Subcutaneous adipose tissue (tissue), 4 donors: Measurements from ENCODE around the gene ETHE1. TPM values are rescaled to one million over a fixed set of nuclear protein-coding genes. Genes with fewer than 3 reads are reported as not detected.

Experiments
- CTCF ChIP-seq: fragments of 450-650 bp; IDR thresholded peaks from one replicate; pipeline ENCODE4 v1.5.1; 2016; ENCODE audit warnings: low read depth, mild to moderate bottlenecking, control low read depth, antibody characterized with exemption, moderate library complexity
- total RNA-seq, 4 donors: library from RNA; depleted of rRNA; stranded (reverse); fragments of >200 nt; gene quantifications; one replicate each; pipeline ENCODE4 v1.1.0, GENCODE V29; 2016

The ETHE1 gene
- total RNA-seq, 4 donors from 2014 or later: 20.2 to 36.7 (median 31.3) TPM

GRCh38 chr19:43570174-43570791, 43.3 kb upstream of the ETHE1 start:
- TF ChIP-seq CTCF: no peak

- TF ChIP-seq CTCF: no peak
Measured at GRCh38 chr19:43569657-43570056, 42.7 kb upstream of the ETHE1 start.

- no peak for TF ChIP-seq CTCF
Measured at GRCh38 chr19:43564800-43565199, 37.8 kb upstream of the ETHE1 start.

GRCh38 chr19:43563816-43564457, 36.9 kb upstream of the ETHE1 start:
- no peak for TF ChIP-seq CTCF

- TF ChIP-seq CTCF: no peak
Measured at GRCh38 chr19:43562698-43563241, 35.8 kb upstream of the ETHE1 start.

GRCh38 chr19:43562226-43562697, 35.3 kb upstream of the ETHE1 start:
- no peak for TF ChIP-seq CTCF

- no peak for TF ChIP-seq CTCF
Measured at GRCh38 chr19:43561139-43561970, 34.4 kb upstream of the ETHE1 start.
